GM12892 (cell line): ENCODE results near the gene OR9K2.

Experiments used
- POLR2A ChIP-seq: IDR thresholded peaks from 2 replicates; pipeline ENCODE4 v1.6.1; 2011; ENCODE audit warnings: low read depth, low read length, control low read depth
- POLR2AphosphoS5 ChIP-seq: IDR thresholded peaks from 2 replicates; pipeline ENCODE4 v1.6.1; 2011; ENCODE audit warnings: low read depth, low read length, control low read depth

GRCh38 chr12:55092579-55092978 is 33.6 kb upstream of the OR9K2 start:
- no peak for TF ChIP-seq POLR2A
- TF ChIP-seq POLR2AphosphoS5, result no peak
